Measurements from ENCODE around the gene ASTN2.

- TF ChIP-seq CTCF (IDR thresholded peaks at IDR 0.05; ENCODE audit: low read depth, low read length) (no peak), POLR2A (IDR thresholded peaks at IDR 0.05; ENCODE audit: extremely low read depth, insufficient read length) (no peak)
- TF ChIP-seq, protein P1, sequence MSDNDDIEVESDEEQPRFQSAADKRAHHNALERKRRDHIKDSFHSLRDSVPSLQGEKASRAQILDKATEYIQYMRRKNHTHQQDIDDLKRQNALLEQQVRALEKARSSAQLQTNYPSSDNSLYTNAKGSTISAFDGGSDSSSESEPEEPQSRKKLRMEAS (IDR thresholded peaks at IDR 0.05; ENCODE audit: low read depth, low read length) = no peak
These were observed 1025.1 kb downstream of the ASTN2 start for GRCh38 chr9:116389541-116390302.
